Measurements from ENCODE around the gene MRPL50.

DNA sequence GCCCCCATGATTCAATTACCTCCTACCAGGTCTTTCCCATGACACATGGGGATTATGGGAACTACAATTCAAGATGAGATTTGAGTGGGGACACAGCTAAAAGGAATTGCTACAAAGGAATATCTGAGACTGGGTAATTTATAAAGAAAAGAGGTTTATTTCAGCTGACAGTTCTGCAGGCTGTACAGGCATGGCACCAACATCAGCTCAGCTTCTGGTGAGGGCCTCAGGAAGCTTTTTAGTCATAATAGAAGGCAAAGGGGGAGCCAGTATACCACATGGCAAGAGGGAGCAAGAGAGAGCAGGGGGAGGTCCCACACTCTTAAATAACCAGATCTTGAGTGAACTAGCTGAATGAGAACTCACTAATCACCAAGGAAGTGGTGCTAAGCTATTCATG, 48.3 kb upstream of the MRPL50 start:
- TF ChIP-seq CTCF (IDR thresholded peaks at IDR 0.05; ENCODE audit: borderline replicate concordance, extremely low read depth, low read length, poor library complexity, severe bottlenecking) (no peak), EZH2 (IDR thresholded peaks at IDR 0.05; ENCODE audit: borderline replicate concordance, low read depth, low read length, severe bottlenecking) (no peak)

Measured in DND-41 (cell line).